WTC11 (cell line): ENCODE data around the gene KCNJ15. TPM values are rescaled to one million over a fixed set of nuclear protein-coding genes. Genes with fewer than 3 reads are reported as not detected.

Experiments
- ATAC-seq: fragments of 200-7000 bp; cut with Tn5 transposase; 2 replicates; pipeline ENCODE4 v1.10.0; 2021; ENCODE audit warnings: mild to moderate bottlenecking, moderate library complexity
- CTCF ChIA-PET: fragments of 300-600 bp; sonication (Branson Sonifier 250); formaldehyde crosslinking; loops from one replicate; lab custom pipeline; 2021; ENCODE audit warnings: antibody characterized with exemption; lab: Charles Lee
- POLR2A ChIA-PET: fragments of 350-600 bp; sonication (Branson Sonifier 250); formaldehyde crosslinking; loops from one replicate; lab custom pipeline; 2021; ENCODE audit warnings: antibody characterized with exemption; lab: Charles Lee
- DNase-seq: peaks from one replicate; pipeline ENCODE4 v3.0.0; 2021; ENCODE audit warnings: low spot score
- H3K27ac Mint-ChIP-seq: 2 replicates; pipeline ENCODE4 v1.8.0; 2021; ENCODE audit warnings: mixed read lengths
- H3K27me3 Mint-ChIP-seq: 2 replicates; pipeline ENCODE4 v1.8.0; 2021; ENCODE audit warnings: low read depth, mild to moderate bottlenecking, moderate library complexity, mixed read lengths
- H3K36me3 Mint-ChIP-seq: 2 replicates; pipeline ENCODE4 v1.8.0; 2021; ENCODE audit warnings: mixed read lengths
- H3K4me1 Mint-ChIP-seq: 2 replicates; pipeline ENCODE4 v1.8.0; 2022; ENCODE audit warnings: mixed read lengths
- H3K4me3 Mint-ChIP-seq: 2 replicates; pipeline ENCODE4 v1.8.0; 2021; ENCODE audit warnings: mild to moderate bottlenecking, moderate library complexity, mixed read lengths
- H3K9me3 Mint-ChIP-seq: 2 replicates; pipeline ENCODE4 v1.8.0; 2021; ENCODE audit warnings: mixed read lengths
- AR ChIP-seq: fragments of 250-450 bp; sonication (Bioruptor Pico); IDR thresholded peaks from 2 replicates; pipeline ENCODE4 v1.9.0; 2021; ENCODE audit warnings: mild to moderate bottlenecking
- ATF6 ChIP-seq: sonication (generic); formaldehyde crosslinking; IDR thresholded peaks from 2 replicates; pipeline ENCODE4 v1.8.1; 2023; ENCODE audit warnings: mild to moderate bottlenecking, missing genetic modification reagents
- E2F1 ChIP-seq: sonication (generic); formaldehyde crosslinking; IDR thresholded peaks from 2 replicates; pipeline ENCODE4 v1.8.0; 2022; ENCODE audit warnings: mild to moderate bottlenecking, missing genetic modification reagents
- E2F5 ChIP-seq: sonication (generic); formaldehyde crosslinking; IDR thresholded peaks from 2 replicates; pipeline ENCODE4 v1.8.1; 2022; ENCODE audit warnings: mild to moderate bottlenecking, moderate library complexity, missing genetic modification reagents
- ELF4 ChIP-seq: sonication (generic); formaldehyde crosslinking; IDR thresholded peaks from 2 replicates; pipeline ENCODE4 v1.8.1; 2022; ENCODE audit warnings: low read depth, mild to moderate bottlenecking, moderate library complexity, missing genetic modification reagents
- ERG ChIP-seq: fragments of 250-450 bp; sonication (Bioruptor Pico); IDR thresholded peaks from 2 replicates; pipeline ENCODE4 v1.8.0; 2021; ENCODE audit warnings: mild to moderate bottlenecking
- GRHL2 ChIP-seq: fragments of 250-450 bp; sonication (Bioruptor Pico); IDR thresholded peaks from 2 replicates; pipeline ENCODE4 v1.8.0; 2022; ENCODE audit warnings: mild to moderate bottlenecking, moderate library complexity; ENCODE audit not compliant: insufficient replicate concordance, severe bottlenecking
- JAZF1 ChIP-seq: fragments of 250-450 bp; sonication (Bioruptor Pico); IDR thresholded peaks from 2 replicates; pipeline ENCODE4 v1.9.0; 2021; ENCODE audit warnings: moderate library complexity, mild to moderate bottlenecking, inconsistent platforms
- MLX ChIP-seq: sonication (generic); formaldehyde crosslinking; IDR thresholded peaks from 2 replicates; pipeline ENCODE4 v1.8.1; 2023; ENCODE audit warnings: mild to moderate bottlenecking, missing genetic modification reagents, moderate library complexity
- NFATC4 ChIP-seq: fragments of 250-450 bp; sonication (Bioruptor Pico); IDR thresholded peaks from 2 replicates; pipeline ENCODE4 v1.9.0; 2021; ENCODE audit warnings: mild to moderate bottlenecking
- NR2C2 ChIP-seq: sonication (generic); formaldehyde crosslinking; IDR thresholded peaks from 2 replicates; pipeline ENCODE4 v1.8.0; 2022; ENCODE audit warnings: mild to moderate bottlenecking, missing genetic modification reagents
- OVOL2 ChIP-seq: fragments of 250-450 bp; sonication (Bioruptor Pico); IDR thresholded peaks from 2 replicates; pipeline ENCODE4 v1.9.0; 2021; ENCODE audit warnings: mild to moderate bottlenecking, borderline replicate concordance
- PRDM15 ChIP-seq: sonication (generic); formaldehyde crosslinking; IDR thresholded peaks from 2 replicates; pipeline ENCODE4 v1.8.0; 2022; ENCODE audit warnings: missing genetic modification reagents
- TCF7 ChIP-seq: sonication (generic); formaldehyde crosslinking; IDR thresholded peaks from 2 replicates; pipeline ENCODE4 v1.8.0; 2022; ENCODE audit warnings: mild to moderate bottlenecking, low read depth, missing genetic modification reagents, moderate library complexity
- TP53 ChIP-seq: sonication (generic); formaldehyde crosslinking; IDR thresholded peaks from 2 replicates; pipeline ENCODE4 v1.8.1; 2023; ENCODE audit warnings: mild to moderate bottlenecking, missing genetic modification reagents
- USF2 ChIP-seq: sonication (generic); formaldehyde crosslinking; IDR thresholded peaks from 2 replicates; pipeline ENCODE4 v1.8.1; 2023; ENCODE audit warnings: mild to moderate bottlenecking, missing genetic modification reagents, moderate library complexity
- ZNF317 ChIP-seq: sonication (generic); formaldehyde crosslinking; IDR thresholded peaks from 2 replicates; pipeline ENCODE4 v1.8.1; 2023; ENCODE audit warnings: low read depth, mild to moderate bottlenecking, moderate library complexity, missing genetic modification reagents, borderline replicate concordance
- ZNF423 ChIP-seq: fragments of 250-450 bp; sonication (Bioruptor Pico); IDR thresholded peaks from 2 replicates; pipeline ENCODE4 v2.1.2; 2022; ENCODE audit warnings: mild to moderate bottlenecking, moderate library complexity
- ZNF425 ChIP-seq: fragments of 250-450 bp; sonication (Bioruptor Pico); conservative IDR thresholded peaks from 2 replicates; pipeline ENCODE4 v1.9.0; 2021; ENCODE audit warnings: mild to moderate bottlenecking
- ZNF671 ChIP-seq: fragments of 250-450 bp; sonication (Bioruptor Pico); IDR thresholded peaks from 2 replicates; pipeline ENCODE4 v1.8.0; 2021; ENCODE audit warnings: mild to moderate bottlenecking
- total RNA-seq: library from RNA; stranded (reverse); gene quantifications from 3 replicates; pipeline ENCODE4 v1.2.3, GENCODE V29; 2021

KCNJ15 gene
- total RNA-seq, 1 experiment from 2014 or later, result 0.57 TPM

- Mint-ChIP-seq H3K4me1 (peaks cover 34% of the 10 kb centered on the region), H3K27me3 (no peaks in the 10 kb centered on the region), H3K4me3 (no peak overlapping the region), H3K36me3 (no peaks in the 10 kb centered on the region), H3K27ac (no peak overlapping the region), H3K9me3 (no peaks in the 10 kb centered on the region)
- ChIA-PET CTCF (interaction anchor here (0.9 kb wide), 1 partner anchor 75 kb away, joined by 4 read pairs; no protein-coding TSS in a partner anchor), POLR2A (no interaction called here)
- no peak for TF ChIP-seq JAZF1 (CRISPR knock-in tag)
- TF ChIP-seq ATF6 (CRISPR knock-in tag), result no peak
- TF ChIP-seq TCF7, result no peak
- TF ChIP-seq NFATC4, result no peak
- no peak for TF ChIP-seq ZNF317 (CRISPR knock-in tag)
- no peak for TF ChIP-seq NR2C2 (CRISPR knock-in tag)
- no peak for TF ChIP-seq OVOL2 (CRISPR knock-in tag)
- no peak for TF ChIP-seq MLX (CRISPR knock-in tag)
- no peak for TF ChIP-seq GRHL2 (CRISPR knock-in tag)
- TF ChIP-seq AR, result no peak
- no peak for TF ChIP-seq USF2 (CRISPR knock-in tag)
- no peak for TF ChIP-seq ELF4 (CRISPR knock-in tag)
- TF ChIP-seq ZNF423 (CRISPR knock-in tag), result no peak
- TF ChIP-seq TP53 (CRISPR knock-in tag), result no peak
- TF ChIP-seq ZNF671 (CRISPR knock-in tag), result no peak
- TF ChIP-seq ERG (CRISPR knock-in tag), result no peak
- DNase-seq (no peak), ATAC-seq (no peak)
Measured at GRCh38 chr21:38293765-38294164, 37.0 kb downstream of the KCNJ15 start.

- Mint-ChIP-seq H3K27me3 (no peaks in the 10 kb centered on the region; the same call in 1 of the 2 replicates), H3K36me3 (no peaks in the 10 kb centered on the region), H3K4me3 (no peak overlapping the region), H3K4me1 (peaks cover 33% of the 10 kb centered on the region), H3K9me3 (no peaks in the 10 kb centered on the region), H3K27ac (no peak overlapping the region)
- ChIA-PET POLR2A (no interaction called here), CTCF (no interaction called here)
- DNase-seq (no peak), ATAC-seq (no peak)
- TF ChIP-seq ZNF425 (no peak), ZNF423 (CRISPR knock-in tag) (no peak), PRDM15 (no peak), E2F5 (no peak), E2F1 (CRISPR knock-in tag) (no peak)
Measured at GRCh38 chr21:38294609-38295008, 37.8 kb downstream of the KCNJ15 start.
